Sigmoid colon (tissue), 7 donors: Measurements from ENCODE around the gene NTNG1. TPM values are rescaled to one million over a fixed set of nuclear protein-coding genes. Genes with fewer than 3 reads are reported as not detected.

Source experiments
- DNase-seq: peaks from one replicate; pipeline ENCODE4 v3.0.0-alpha.2; 2019
- H3K27ac ChIP-seq, 4 donors: fragments of 200-600 bp; sonication (generic); one replicate each; pipeline ENCODE4 v1.5.1; 2016 to 2019; ENCODE audit warnings: mild to moderate bottlenecking in 1 of 4
- H3K27me3 ChIP-seq, 3 donors: fragments of 200-600 bp; sonication (generic); one replicate each; pipeline ENCODE4 v1.5.1; 2019; ENCODE audit warnings: mild to moderate bottlenecking in 1 of 3
- H3K36me3 ChIP-seq, 4 donors: fragments of 200-600 bp; sonication (generic); one replicate each; pipeline ENCODE4 v1.5.1; 2016 to 2019
- H3K4me1 ChIP-seq, 4 donors: fragments of 200-600 bp; sonication (generic); one replicate each; pipeline ENCODE4 v1.5.1; 2017 to 2019
- H3K4me3 ChIP-seq, 4 donors: fragments of 200-600 bp; sonication (generic); one replicate each; pipeline ENCODE4 v1.5.1; 2017 to 2019; ENCODE audit warnings: mild to moderate bottlenecking in 2 of 4, moderate library complexity in 1 of 4
- H3K9me3 ChIP-seq, 4 donors: fragments of 200-600 bp in 3 of 4; sonication (generic) in 3 of 4; one replicate each; pipeline versions ENCODE4 v1.5.1 to v1.6.1; 2013 to 2019
- CTCF ChIP-seq, 4 experiments: fragments of 450-650 bp in 3 of 4; fragments of 200-600 bp in 1 of 4; IDR thresholded peaks; one replicate each; pipeline ENCODE4 v1.5.1; 2016 to 2019; ENCODE audit warnings: antibody characterized with exemption in 4 of 4, mild to moderate bottlenecking in 3 of 4, moderate library complexity in 2 of 4
- EP300 ChIP-seq, 4 donors: sonication (generic); formaldehyde crosslinking; IDR thresholded peaks; one replicate each; pipeline ENCODE4 v1.6.1; 2017; ENCODE audit warnings: antibody characterized with exemption in 4 of 4
- POLR2A ChIP-seq, 2 donors: fragments of 450-650 bp; IDR thresholded peaks; one replicate each; pipeline ENCODE4 v1.6.1; 2016; ENCODE audit warnings: antibody characterized with exemption in 2 of 2, mild to moderate bottlenecking in 2 of 2, moderate library complexity in 2 of 2
- POLR2AphosphoS5 ChIP-seq, 4 donors: sonication (generic); formaldehyde crosslinking; IDR thresholded peaks; one replicate each; pipeline ENCODE4 v1.6.1; 2017; ENCODE audit warnings: antibody characterized with exemption in 4 of 4
- WGBS, 2 donors: extraction: QIAGEN DNeasy Blood & Tissue Kit; methylation state at CpG; one replicate each; pipeline ENCODE4 v1.1.7; 2013; 5-methylcytosine and 5-hydroxymethylcytosine counted together
- intact Hi-C: fragments of 100-400 bp; cut with DNase I; formaldehyde crosslinking; loops from one replicate; pipeline ENCODE4 v1.15.1; 2023
- polyA plus RNA-seq, 3 donors: library from polyadenylated mRNA; stranded (reverse); fragments of 200-250 nt; gene quantifications; one replicate each; pipeline ENCODE4 v1.2.3, GENCODE V29; 2013
- total RNA-seq, 4 donors: library from RNA; depleted of rRNA; stranded (reverse); fragments of >200 nt; gene quantifications; one replicate each; pipeline ENCODE4 v1.1.0, GENCODE V29; 2016
- donor health status: healthy with polysubstance abuse.
- donor health status: Bipolar disorder and iron deficiency.
- donor health status: healthy.

The NTNG1 gene
- total and polyA plus RNA-seq, 7 donors: under 0.01 to 32.5 (median 9.5) TPM; not detected in 1

- 93% methylated on average over 3 of the region's 3 CpGs for WGBS, 2 donors
- Histone ChIP-seq H3K4me1 (no peaks in the 10 kb centered on the region), H3K36me3 (no peaks in the 10 kb centered on the region), H3K4me3 (no peak overlapping the region), H3K27me3 (no peaks in the 10 kb centered on the region), H3K9me3 (no peaks in the 10 kb centered on the region), H3K27ac (no peak overlapping the region)
- DNase-seq: no peak
- TF ChIP-seq EP300 (IDR thresholded peaks at IDR 0.05) (no peak), POLR2A (IDR thresholded peaks at IDR 0.05) (no peak), POLR2AphosphoS5 (IDR thresholded peaks at IDR 0.05) (no peak), CTCF (IDR thresholded peaks at IDR 0.05) (no peak)
- intact Hi-C loops: no loop called here
These were observed 308.5 kb downstream of the NTNG1 start for GRCh38 chr1:107449326-107449725.

DNA sequence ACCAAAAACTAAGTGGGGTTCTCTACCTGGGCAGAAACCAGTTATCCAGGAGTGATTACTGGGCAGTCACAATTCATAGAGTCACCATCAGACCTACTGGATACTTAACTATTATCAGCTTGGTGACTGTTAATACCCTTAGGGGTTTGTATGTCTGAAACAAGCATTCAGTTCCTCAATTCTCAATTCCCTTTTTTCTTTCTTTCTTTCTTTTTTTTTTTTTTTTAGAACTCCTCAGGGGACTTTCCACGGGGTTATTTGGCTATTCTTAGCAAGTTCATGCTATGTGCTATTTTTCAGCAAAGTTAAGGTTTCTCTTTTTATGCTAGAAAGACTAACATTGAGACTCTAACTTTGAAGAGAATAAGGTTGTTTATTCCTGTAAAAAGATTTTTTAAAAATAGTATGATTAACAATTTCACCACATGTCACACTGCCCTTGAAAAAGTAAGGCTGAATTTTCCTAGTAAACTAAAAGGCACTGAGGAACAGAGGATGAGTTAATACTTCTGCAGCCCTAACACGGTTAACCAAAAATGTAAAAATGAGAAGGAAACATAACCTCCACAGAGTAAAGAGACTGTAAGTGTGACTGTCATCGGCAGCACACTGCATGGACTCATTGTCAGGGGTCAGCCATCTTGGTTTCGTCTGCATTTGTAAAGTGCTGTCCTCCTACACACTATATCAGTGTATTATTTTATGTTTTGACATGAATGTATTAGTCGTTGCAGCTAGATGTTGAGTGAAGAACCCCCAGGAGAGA lies 310.2 kb downstream of the NTNG1 start:
- H3K27me3 ChIP-seq: no peaks in the 10 kb centered on the region
- H3K4me1 ChIP-seq: no peaks in the 10 kb centered on the region
- H3K4me3 ChIP-seq: no peak overlapping the region
- H3K27ac ChIP-seq: no peak overlapping the region
- intact Hi-C loops: no loop called here
- WGBS, 2 donors: 54 to 85% methylated on average over 5 of the region's 5 CpGs
- no peaks in the 10 kb centered on the region for H3K36me3 ChIP-seq
- DNase-seq: no peak
- TF ChIP-seq POLR2AphosphoS5 (IDR thresholded peaks at IDR 0.05): no peak
- TF ChIP-seq CTCF (IDR thresholded peaks at IDR 0.05): no peak
- TF ChIP-seq EP300 (IDR thresholded peaks at IDR 0.05): no peak
- TF ChIP-seq POLR2A (IDR thresholded peaks at IDR 0.05): no peak
- H3K9me3 ChIP-seq: no peaks in the 10 kb centered on the region

DNA sequence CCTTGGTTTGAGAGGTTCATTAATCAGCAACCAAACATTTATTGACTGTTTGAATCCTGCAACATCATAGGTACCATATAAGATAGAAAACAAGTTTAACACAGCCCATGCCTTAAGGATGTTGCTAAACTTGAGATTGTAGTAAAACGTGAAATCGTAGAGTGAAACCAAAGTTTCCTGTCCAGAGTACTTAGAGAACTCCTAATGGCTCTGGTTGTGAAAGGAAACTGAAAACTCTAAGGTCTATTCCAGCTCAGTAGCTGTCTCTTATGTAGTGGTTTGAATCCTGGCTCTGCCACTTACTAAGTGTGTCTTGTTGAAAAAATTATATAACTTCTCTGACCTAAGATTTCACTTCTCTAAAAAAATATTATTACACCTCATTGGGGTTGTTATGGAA lies 310.9 kb downstream of the NTNG1 start:
- no peak overlapping the region for H3K27ac ChIP-seq
- H3K27me3 ChIP-seq: no peaks in the 10 kb centered on the region
- 49 to 60% methylated on average over 2 of the region's 2 CpGs for WGBS, 2 donors
- no peaks in the 10 kb centered on the region for H3K4me1 ChIP-seq
- no peak for DNase-seq
- intact Hi-C loops: no loop called here
- H3K4me3 ChIP-seq: no peak overlapping the region
- no peak for TF ChIP-seq POLR2AphosphoS5 (IDR thresholded peaks at IDR 0.05)
- no peak for TF ChIP-seq CTCF (IDR thresholded peaks at IDR 0.05)
- TF ChIP-seq EP300 (IDR thresholded peaks at IDR 0.05): no peak
- no peak for TF ChIP-seq POLR2A (IDR thresholded peaks at IDR 0.05)
- H3K36me3 ChIP-seq: no peaks in the 10 kb centered on the region
- H3K9me3 ChIP-seq: no peaks in the 10 kb centered on the region

DNA sequence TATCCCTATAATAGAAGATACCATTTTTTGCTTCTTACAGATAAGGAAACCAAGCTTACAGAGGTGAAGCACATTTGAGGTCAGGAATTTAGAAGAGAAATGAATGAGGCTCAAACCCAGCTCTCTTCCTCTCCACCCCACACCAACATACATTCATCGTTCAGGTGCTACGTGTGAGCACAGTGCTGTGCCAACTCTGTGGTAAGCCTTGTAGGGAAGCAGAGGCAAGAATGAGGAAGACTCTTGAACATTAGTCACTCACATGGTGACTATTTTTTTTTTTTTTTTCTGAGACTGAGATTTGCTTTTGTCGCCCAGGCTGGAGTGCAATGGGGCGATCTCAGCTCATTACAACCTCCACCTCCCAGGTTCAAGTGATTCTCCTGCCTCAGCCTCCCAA lies 314.0 kb downstream of the NTNG1 start:
- TF ChIP-seq EP300 (IDR thresholded peaks at IDR 0.05) (no peak), POLR2AphosphoS5 (IDR thresholded peaks at IDR 0.05) (no peak), POLR2A (IDR thresholded peaks at IDR 0.05) (no peak), CTCF (IDR thresholded peaks at IDR 0.05) (no peak)
- H3K36me3 ChIP-seq: no peaks in the 10 kb centered on the region
- no peaks in the 10 kb centered on the region for H3K9me3 ChIP-seq
- H3K27me3 ChIP-seq: no peaks in the 10 kb centered on the region
- H3K27ac ChIP-seq: no peak overlapping the region
- no peak overlapping the region for H3K4me3 ChIP-seq
- no peaks in the 10 kb centered on the region for H3K4me1 ChIP-seq
- 71 to 80% methylated on average over 4 of the region's 4 CpGs for WGBS, 2 donors
- no peak for DNase-seq
- intact Hi-C loops: no loop called here

DNA sequence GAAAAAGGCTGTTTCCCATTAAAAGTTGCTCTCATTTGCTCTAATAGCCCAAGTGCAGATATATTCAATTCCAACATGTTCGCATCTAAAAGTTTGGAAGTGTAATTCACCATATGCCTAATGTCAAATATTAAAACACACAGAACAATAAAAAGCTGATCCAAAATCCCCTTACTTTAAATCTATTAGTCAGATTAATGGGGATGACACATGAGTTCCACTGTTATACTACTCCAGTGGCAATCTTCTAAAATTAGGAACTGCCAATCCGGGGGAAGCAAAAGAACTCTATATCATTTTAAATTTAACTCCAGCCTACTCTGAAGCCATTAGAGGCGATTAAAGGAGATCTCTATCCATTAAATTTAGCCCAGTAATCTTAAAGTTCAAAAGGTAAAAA lies 317.1 kb downstream of the NTNG1 start:
- TF ChIP-seq EP300 (IDR thresholded peaks at IDR 0.05): no peak
- no peak for TF ChIP-seq POLR2AphosphoS5 (IDR thresholded peaks at IDR 0.05)
- TF ChIP-seq POLR2A (IDR thresholded peaks at IDR 0.05): no peak
- TF ChIP-seq CTCF (IDR thresholded peaks at IDR 0.05): no peak

More for the DNA sequence above, 317.1 kb downstream of the NTNG1 start:
- DNase-seq: no peak
- WGBS, 2 donors: 81 to 88% methylated on average over 3 of the region's 3 CpGs
- intact Hi-C loops: no loop called here
- H3K36me3 ChIP-seq: no peaks in the 10 kb centered on the region
- no peak overlapping the region for H3K4me3 ChIP-seq
- H3K4me1 ChIP-seq: no peaks in the 10 kb centered on the region
- H3K27me3 ChIP-seq: no peaks in the 10 kb centered on the region
- H3K27ac ChIP-seq: no peak overlapping the region
- H3K9me3 ChIP-seq: no peaks in the 10 kb centered on the region
